OCI-LY7 (cell line): ENCODE results near the gene PILRB. TPM values are rescaled to one million over a fixed set of nuclear protein-coding genes. Genes with fewer than 3 reads are reported as not detected.
"Not testable (repeated sequence)": the region's sequence is repeated elsewhere in the genome, so short reads cannot be mapped to it uniquely, and the experiment has no call there.

Source experiments
- BruUV-seq: library from RNA; stranded (reverse); fragments of 400-500 nt; replicated peaks from 2 replicates; lab custom pipeline; 2021; lab: Mats Ljungman, UMichigan
- CTCF ChIA-PET: fragments of 300-600 bp; sonication (Branson Sonifier 250); formaldehyde crosslinking; loops from one replicate; lab custom pipeline; 2022; ENCODE audit warnings: antibody characterized with exemption; ENCODE audit not compliant: unreplicated experiment; lab: Charles Lee
- POLR2A ChIA-PET: fragments of 300-600 bp; sonication (Branson Sonifier 250); formaldehyde crosslinking; loops from one replicate; lab custom pipeline; 2022; ENCODE audit warnings: antibody characterized with exemption; lab: Charles Lee
- DNase-seq: peaks from one replicate; pipeline ENCODE4 v3.0.0-alpha.2; 2015; ENCODE audit warnings: low spot score
- H2AFZ ChIP-seq: fragments of 200-600 bp; sonication (generic), shearing (Covaris generic); 2 replicates; pipeline ENCODE4 v1.6.1; 2014; ENCODE audit warnings: mild to moderate bottlenecking, antibody characterized with exemption, low read length, moderate library complexity
- H3K27ac ChIP-seq: fragments of 200-600 bp; sonication (generic); 2 replicates; pipeline ENCODE4 v1.5.1; 2014; ENCODE audit warnings: mixed run types, low read depth, mild to moderate bottlenecking, moderate library complexity, low read length, inconsistent platforms; ENCODE audit not compliant: poor library complexity, severe bottlenecking
- H3K36me3 ChIP-seq: fragments of 200-600 bp; sonication (generic); 2 replicates; pipeline ENCODE4 v1.6.1; 2014; ENCODE audit warnings: mild to moderate bottlenecking, antibody characterized with exemption, low read length, moderate library complexity, mixed read lengths; ENCODE audit not compliant: insufficient read depth
- H3K4me1 ChIP-seq: fragments of 200-600 bp; sonication (generic); 2 replicates; pipeline ENCODE4 v1.5.1; 2014; ENCODE audit warnings: mild to moderate bottlenecking, low read length; ENCODE audit not compliant: insufficient read depth, poor library complexity, severe bottlenecking
- H3K4me2 ChIP-seq: fragments of 200-600 bp; sonication (generic); 2 replicates; pipeline ENCODE4 v1.6.1; 2014; ENCODE audit warnings: mild to moderate bottlenecking, low read length
- H3K4me3 ChIP-seq: fragments of 200-600 bp; sonication (generic); 2 replicates; pipeline ENCODE4 v1.5.1; 2014; ENCODE audit warnings: mild to moderate bottlenecking, low read depth, low read length; ENCODE audit not compliant: poor library complexity, severe bottlenecking
- H3K79me2 ChIP-seq: fragments of 200-600 bp; sonication (generic); 2 replicates; pipeline ENCODE4 v1.6.1; 2016; ENCODE audit warnings: low read depth, mild to moderate bottlenecking, low read length, moderate library complexity, mixed read lengths; ENCODE audit not compliant: insufficient read depth
- H3K9me2 ChIP-seq: fragments of 200-600 bp; sonication (generic); 2 replicates; pipeline ENCODE4 v1.6.1; 2016; ENCODE audit warnings: mild to moderate bottlenecking, low read length, mixed read lengths; ENCODE audit not compliant: insufficient read depth
- H3K9me3 ChIP-seq: fragments of 200-600 bp; sonication (generic); 2 replicates; pipeline ENCODE4 v1.6.1; 2014; ENCODE audit warnings: mild to moderate bottlenecking, mixed run types, low read length, mixed read lengths
- H4K20me1 ChIP-seq: fragments of 200-600 bp; sonication (generic); 2 replicates; pipeline ENCODE4 v1.6.1; 2014; ENCODE audit warnings: mild to moderate bottlenecking, antibody characterized with exemption, low read length, moderate library complexity, mixed read lengths; ENCODE audit not compliant: insufficient read depth
- CTCF ChIP-seq: fragments of 200-600 bp; sonication (generic); conservative IDR thresholded peaks from 2 replicates; pipeline ENCODE4 v1.5.1; 2014; ENCODE audit warnings: mild to moderate bottlenecking, antibody characterized with exemption, low read length, moderate library complexity, mixed read lengths
- EZH2phosphoT487 ChIP-seq: fragments of 200-600 bp; sonication (generic); IDR thresholded peaks from 2 replicates; pipeline ENCODE4 v1.6.1; 2018; ENCODE audit warnings: low read depth, borderline replicate concordance, mild to moderate bottlenecking, mixed run types, antibody characterized with exemption, low read length, moderate library complexity, mixed read lengths
- intact Hi-C: fragments of 100-400 bp; cut with micrococcal nuclease; formaldehyde crosslinking; loops from one replicate; pipeline ENCODE4 v1.10.0; 2022; ENCODE audit not compliant: unreplicated experiment
- total RNA-seq, 2 experiments: library from RNA; depleted of rRNA in 1 of 2; stranded (reverse); fragments of >200 nt in 1 of 2; shearing (Covaris generic) in 1 of 2; gene quantifications; 2 replicates each; pipeline ENCODE4 v1.2.3, GENCODE V29; 2014 to 2022

The PILRB gene
- total RNA-seq, 2 experiments from 2014 or later: 95.0 to 102 TPM

GRCh38 chr7:100378114-100378755, 20.3 kb downstream of the PILRB start:
- H3K9me2 ChIP-seq: no peaks in the 10 kb centered on the region
- peaks cover 24% of the 10 kb centered on the region for H3K4me1 ChIP-seq
- intact Hi-C loops: no loop called here
- ChIA-PET POLR2A (no interaction called here), CTCF (no interaction called here)
- H3K36me3 ChIP-seq: no peaks in the 10 kb centered on the region
- H3K27ac ChIP-seq: no peak overlapping the region
- BruUV-seq: no TSS peak
- H3K9me3 ChIP-seq: no peaks in the 10 kb centered on the region
- no peak overlapping the region for H3K4me2 ChIP-seq
- no peaks in the 10 kb centered on the region for H3K79me2 ChIP-seq
- H3K4me3 ChIP-seq: no peak overlapping the region
- H2AFZ ChIP-seq: no peak overlapping the region
- no peaks in the 10 kb centered on the region for H4K20me1 ChIP-seq
- DNase-seq: no peak
- no peak for TF ChIP-seq CTCF
- TF ChIP-seq EZH2phosphoT487: no peak

- intact Hi-C loops: no loop called here
- no peaks in the 10 kb centered on the region for H3K79me2 ChIP-seq
- TF ChIP-seq CTCF: no peak
- no peak for TF ChIP-seq EZH2phosphoT487
- 0 out of 2 replicates have a peak overlapping the region, but pooled peaks have one; percentile 33 for H2AFZ ChIP-seq
- H3K9me3 ChIP-seq: no peaks in the 10 kb centered on the region
- DNase-seq: no peak
- ChIA-PET POLR2A (interaction anchor here (1.6 kb wide), 1 partner anchor 13 kb away, joined by 3 read pairs; no protein-coding TSS in a partner anchor), CTCF (no interaction called here)
- no peak overlapping the region for H3K4me3 ChIP-seq
- no peaks in the 10 kb centered on the region for H4K20me1 ChIP-seq
- no peak overlapping the region for H3K27ac ChIP-seq
- H3K36me3 ChIP-seq: no peaks in the 10 kb centered on the region
- BruUV-seq: no TSS peak
- no peak overlapping the region for H3K4me2 ChIP-seq
- H3K4me1 ChIP-seq: peaks cover 15% of the 10 kb centered on the region
- no peaks in the 10 kb centered on the region for H3K9me2 ChIP-seq
Measured at GRCh38 chr7:100380196-100380595, 22.3 kb downstream of the PILRB start.

GRCh38 chr7:100381531-100382233, 23.8 kb downstream of the PILRB start:
- DNase-seq, CTCF ChIA-PET, H3K79me2 ChIP-seq, H3K4me2 ChIP-seq, H3K9me2 ChIP-seq, H3K36me3 ChIP-seq, intact Hi-C loops, H3K27ac ChIP-seq, H2AFZ ChIP-seq, BruUV-seq, H3K9me3 ChIP-seq, H3K4me3 ChIP-seq, H4K20me1 ChIP-seq: not testable (repeated sequence)
- H3K4me1 ChIP-seq: peaks cover 17% of the 10 kb centered on the region
- POLR2A ChIA-PET: interaction anchor here (0.7 to 0.8 kb wide), 2 partner anchors 12 to 72 kb away, joined by 3 to 4 read pairs; no protein-coding TSS in a partner anchor

- intact Hi-C loops: not testable (repeated sequence)
Measured at GRCh38 chr7:100382234-100382853, 24.4 kb downstream of the PILRB start.

More at GRCh38 chr7:100382234-100382853, 24.4 kb downstream of the PILRB start:
- BruUV-seq, H3K9me2 ChIP-seq, H3K4me3 ChIP-seq, H3K27ac ChIP-seq, H3K9me3 ChIP-seq, H3K4me2 ChIP-seq, H3K79me2 ChIP-seq, H2AFZ ChIP-seq, H4K20me1 ChIP-seq, H3K36me3 ChIP-seq, CTCF ChIA-PET: not testable (repeated sequence)
- H3K4me1 ChIP-seq: peaks cover 17% of the 10 kb centered on the region
- POLR2A ChIA-PET: interaction anchor here (0.7 to 0.8 kb wide), 2 partner anchors 11 to 72 kb away, joined by 3 to 4 read pairs; no protein-coding TSS in a partner anchor
- peak; percentile 18 for DNase-seq
